Activated effector memory CD4-positive, alpha-beta T cell treated with anti-CD3 and anti-CD28 coated beads, Interleukin-2, amount 50 U/mL, for 16 hours (primary cell): ENCODE data around the gene VAT1L.
"Not testable (repeated sequence)": the region's sequence is repeated elsewhere in the genome, so short reads cannot be mapped to it uniquely, and the experiment has no call there.

Source experiments
- DNase-seq: peaks from one replicate; pipeline ENCODE4 v3.0.0-alpha.2; 2020

The VAT1L gene

DNA sequence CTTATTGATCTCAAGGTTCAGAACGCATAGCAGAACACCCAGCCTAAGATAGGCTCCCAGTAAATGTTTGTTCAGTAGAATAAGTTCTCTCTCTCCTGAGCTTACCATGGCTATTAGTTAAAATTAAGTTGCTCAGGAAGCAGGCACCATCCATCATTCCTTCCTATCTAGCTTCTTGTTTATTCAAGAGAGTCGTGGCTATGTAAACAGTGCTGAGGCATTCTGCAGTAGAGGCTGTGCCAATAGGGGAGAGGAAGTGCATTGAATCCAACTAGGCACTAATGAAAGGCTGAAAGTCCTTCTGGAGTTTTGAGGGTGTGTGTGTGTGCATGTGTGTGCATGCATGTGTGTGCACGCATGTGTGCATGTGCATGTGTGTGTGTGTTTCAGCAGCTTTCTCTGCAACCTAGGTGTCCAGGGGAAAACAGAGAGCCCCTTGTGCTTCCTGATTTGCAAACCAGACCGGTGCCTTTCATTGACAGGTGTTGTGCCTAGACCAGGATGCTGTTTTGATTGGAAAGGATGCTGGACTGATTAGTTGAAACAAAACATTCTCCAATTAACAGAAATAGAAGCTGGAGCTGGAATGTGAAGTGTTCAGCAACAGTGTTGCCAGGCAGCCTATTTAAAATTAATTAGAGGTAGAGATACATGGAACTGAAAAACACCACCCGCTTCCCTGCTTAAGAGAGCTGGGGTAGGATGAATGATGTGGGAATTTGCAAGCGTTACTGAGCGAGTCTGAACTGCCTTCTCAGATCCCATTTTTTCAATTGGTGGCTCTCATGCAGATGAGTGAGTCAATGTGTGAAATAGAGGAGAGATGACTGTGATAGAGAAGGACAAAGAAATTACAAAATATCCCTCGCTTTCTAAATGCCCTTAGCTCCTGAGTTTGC, 130.7 kb downstream of the VAT1L start:
- DNase-seq: no peak

DNA sequence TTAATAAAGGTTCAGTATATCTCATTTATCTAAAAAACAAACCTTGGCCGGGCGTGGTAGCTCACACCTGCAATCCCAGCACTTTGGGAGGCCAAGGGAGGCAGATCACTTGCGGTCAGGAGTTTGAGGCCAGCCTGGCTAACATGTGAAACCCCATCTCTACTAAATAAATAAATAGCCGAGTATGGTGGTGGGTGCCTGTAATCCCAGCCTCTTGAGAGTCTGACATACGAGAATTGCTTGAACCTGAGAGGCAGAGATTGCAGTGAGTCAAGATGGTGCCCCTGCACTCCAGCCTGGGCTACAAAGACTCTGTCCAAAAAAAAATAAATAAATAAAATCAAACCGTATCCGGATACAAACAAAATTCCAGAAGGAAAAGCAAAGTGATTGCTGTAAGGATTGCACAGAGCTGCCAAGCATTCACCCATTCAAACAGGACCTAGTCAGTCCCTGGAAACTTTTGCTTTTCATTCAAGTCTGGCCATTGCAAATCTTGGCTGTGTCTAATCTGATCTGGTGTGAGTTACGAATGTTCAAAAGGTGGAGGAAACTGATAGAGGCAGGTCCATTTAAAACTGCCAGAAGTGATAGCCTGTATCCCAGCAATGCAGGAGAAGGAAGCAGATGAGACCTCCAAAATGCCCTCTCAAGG, 131.5 kb downstream of the VAT1L start:
- DNase-seq: no peak

DNA sequence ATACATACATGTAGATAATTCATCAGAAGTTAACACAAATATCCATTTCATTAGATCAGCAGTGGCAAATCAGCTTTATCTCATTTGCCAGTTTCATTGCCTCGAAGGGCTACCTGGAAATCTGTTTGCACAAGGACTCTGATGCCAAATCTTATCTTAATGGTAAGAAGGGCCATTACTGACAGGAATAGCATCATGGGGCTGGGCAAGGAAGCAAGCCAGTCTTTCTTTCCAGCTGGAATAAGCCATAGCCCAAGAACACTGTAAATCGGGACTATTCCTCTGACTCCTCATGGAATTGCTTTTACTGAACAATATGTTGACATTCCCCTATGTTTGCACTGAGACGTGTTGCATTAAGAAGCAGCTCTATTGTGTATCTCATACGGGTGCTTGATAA, 132.6 kb downstream of the VAT1L start:
- no peak for DNase-seq

GRCh38 chr16:77922228-77922754, 133.9 kb downstream of the VAT1L start:
- no peak for DNase-seq

- DNase-seq: no peak
Measured at GRCh38 chr16:77925531-77925930, 137.2 kb downstream of the VAT1L start.

GRCh38 chr16:77928096-77928495, 139.7 kb downstream of the VAT1L start:
- no peak for DNase-seq

DNA sequence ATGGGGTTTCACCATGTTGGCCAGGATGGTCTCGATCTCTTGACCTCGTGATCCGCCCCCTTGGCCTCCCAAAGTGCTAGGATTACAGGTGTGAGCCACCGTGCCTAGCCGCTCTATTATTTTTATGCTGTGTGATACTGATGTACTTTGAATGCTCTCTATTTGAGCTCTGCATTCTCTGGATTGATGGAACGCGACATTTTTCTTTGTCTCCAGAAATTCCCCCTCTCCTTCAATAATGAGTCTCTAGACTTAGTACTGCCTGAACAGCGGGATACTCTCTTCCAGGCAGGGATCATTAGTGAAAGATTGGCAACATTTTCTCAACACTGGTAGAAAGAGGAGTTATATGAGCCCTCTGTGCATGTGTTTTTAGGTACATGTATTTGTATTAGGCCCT, 140.6 kb downstream of the VAT1L start:
- no peak for DNase-seq

GRCh38 chr16:77931058-77931457, 142.7 kb downstream of the VAT1L start:
- no peak for DNase-seq

GRCh38 chr16:77937473-77938149, 149.2 kb downstream of the VAT1L start:
- no peak for DNase-seq

DNA sequence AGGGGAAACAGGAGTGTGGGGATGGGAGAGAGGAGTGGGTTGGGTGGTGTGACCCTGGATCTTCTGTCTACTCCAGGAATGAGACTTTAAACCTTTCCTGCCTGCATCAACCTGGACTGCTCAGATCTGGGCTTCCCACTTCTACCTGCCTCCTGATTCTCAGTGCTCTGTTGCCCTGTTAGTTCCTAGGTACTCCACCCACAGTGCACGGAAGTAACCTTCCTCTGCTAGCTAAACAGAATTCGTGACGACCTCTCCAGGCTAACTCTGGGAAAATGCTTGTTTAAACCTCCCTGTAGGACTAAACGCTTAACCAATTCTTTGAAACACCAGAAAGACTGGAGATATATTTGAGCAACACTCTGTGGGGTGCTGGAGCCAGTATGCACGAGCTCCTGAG, 150.5 kb downstream of the VAT1L start:
- DNase-seq: no peak

DNA sequence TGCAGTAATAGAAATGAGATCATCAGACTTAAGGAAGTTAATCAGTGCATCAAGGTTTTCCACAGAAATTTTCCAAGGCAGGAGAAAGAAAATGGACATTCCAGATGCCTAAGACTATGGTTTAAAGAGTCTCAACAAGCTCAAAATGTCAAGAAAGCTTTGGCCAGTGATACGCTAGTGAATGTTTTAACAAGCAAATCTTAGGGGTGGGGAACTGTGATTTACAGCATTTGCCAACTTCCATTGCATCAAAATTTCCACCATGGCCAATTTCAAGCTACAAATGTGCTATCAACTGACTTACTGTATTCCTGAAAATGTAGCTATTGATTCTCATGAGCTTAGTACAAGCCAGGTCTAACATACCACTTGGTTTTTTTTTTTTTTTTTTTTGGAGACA, 151.6 kb downstream of the VAT1L start:
- DNase-seq: no peak

DNA sequence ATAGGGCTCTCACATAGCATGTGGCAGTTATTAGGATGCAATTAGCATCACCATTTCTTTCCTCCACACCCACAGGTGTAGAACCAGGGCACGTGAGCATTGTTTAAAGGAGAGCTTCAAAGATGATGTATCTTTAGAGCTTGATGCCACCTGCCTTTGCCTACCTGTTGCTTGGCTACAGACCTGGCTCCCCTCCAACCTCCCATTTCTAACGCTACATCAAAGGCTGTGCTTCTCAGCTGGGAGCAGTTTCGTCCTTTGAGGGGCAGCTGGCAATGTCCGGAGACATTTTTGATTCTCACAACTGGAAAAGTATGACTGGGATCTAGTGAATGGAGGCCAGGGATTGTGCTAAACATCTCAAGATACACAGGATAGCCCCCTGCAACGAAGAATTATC, 155.4 kb downstream of the VAT1L start:
- no peak for DNase-seq

GRCh38 chr16:77944631-77945030, 156.3 kb downstream of the VAT1L start:
- DNase-seq: no peak

DNA sequence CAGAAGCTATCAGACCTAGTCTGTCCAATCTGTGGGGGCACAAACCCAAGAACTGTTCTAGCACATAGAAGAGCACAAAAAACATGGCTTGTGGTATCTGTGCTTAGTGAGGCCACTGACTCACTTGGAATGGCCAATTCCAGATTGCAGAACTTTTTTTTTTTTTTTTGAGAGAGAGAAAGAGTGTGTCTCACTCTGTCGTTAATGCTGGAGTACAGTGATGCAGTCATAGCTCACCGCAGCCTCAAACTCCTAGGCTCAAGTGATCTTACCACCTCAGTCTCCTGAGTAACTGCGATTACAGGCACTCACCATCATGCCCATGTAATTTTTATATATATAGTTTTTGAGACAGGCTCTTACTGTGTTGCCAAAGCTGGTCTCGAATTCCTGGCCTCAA, 156.8 kb downstream of the VAT1L start:
- no peak for DNase-seq

- no peak for DNase-seq
Measured at GRCh38 chr16:77946823-77947222, 158.5 kb downstream of the VAT1L start.

DNA sequence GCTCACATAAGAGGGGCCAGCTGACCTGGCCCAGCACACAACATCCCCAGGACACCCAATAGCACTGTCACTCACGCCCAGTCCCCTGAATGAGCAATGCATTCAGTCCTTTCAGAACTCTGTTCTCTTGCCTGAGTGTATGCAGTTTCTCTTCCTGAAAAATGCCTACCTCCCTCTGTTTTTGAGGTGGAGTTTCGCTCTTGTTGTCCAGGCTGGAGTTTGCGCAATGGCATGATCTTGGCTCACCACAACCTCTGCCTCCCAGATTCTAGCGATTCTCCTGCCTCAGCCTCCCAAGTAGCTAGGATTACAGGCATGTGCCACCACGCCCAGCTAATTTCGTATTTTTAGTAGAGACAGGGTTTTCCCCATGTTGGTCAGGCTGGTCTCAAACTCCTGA, 159.2 kb downstream of the VAT1L start:
- not testable (repeated sequence) for DNase-seq

GRCh38 chr16:77948835-77949234, 160.5 kb downstream of the VAT1L start:
- DNase-seq: no peak

GRCh38 chr16:77949445-77949844, 161.1 kb downstream of the VAT1L start:
- no peak for DNase-seq

- no peak for DNase-seq
Measured at GRCh38 chr16:77951788-77952187, 163.4 kb downstream of the VAT1L start.

- no peak for DNase-seq
Measured at GRCh38 chr16:77955127-77955526, 166.8 kb downstream of the VAT1L start.

- no peak for DNase-seq
Measured at GRCh38 chr16:77956231-77956630, 167.9 kb downstream of the VAT1L start.

DNA sequence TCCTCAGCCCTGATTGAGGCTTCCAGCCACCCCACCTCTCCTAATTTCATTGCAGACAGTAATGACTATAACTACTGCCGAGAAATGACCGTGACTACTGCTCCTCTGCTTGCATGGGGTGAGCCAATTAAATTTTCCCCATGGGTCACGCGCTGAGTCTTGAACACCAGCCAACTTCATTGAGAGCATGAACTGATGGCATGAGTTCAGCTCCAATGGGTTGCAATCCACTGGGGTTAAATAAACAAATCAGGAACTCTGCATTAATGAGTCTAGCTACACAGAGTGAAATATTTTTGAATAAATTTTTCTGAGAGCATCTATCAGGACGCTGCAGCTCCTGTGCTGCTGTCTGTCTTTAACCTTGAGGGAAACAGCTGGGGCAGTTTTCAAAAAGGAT, 172.4 kb downstream of the VAT1L start:
- DNase-seq: no peak

- DNase-seq: no peak
Measured at GRCh38 chr16:77961814-77962213, 173.4 kb downstream of the VAT1L start.

DNA sequence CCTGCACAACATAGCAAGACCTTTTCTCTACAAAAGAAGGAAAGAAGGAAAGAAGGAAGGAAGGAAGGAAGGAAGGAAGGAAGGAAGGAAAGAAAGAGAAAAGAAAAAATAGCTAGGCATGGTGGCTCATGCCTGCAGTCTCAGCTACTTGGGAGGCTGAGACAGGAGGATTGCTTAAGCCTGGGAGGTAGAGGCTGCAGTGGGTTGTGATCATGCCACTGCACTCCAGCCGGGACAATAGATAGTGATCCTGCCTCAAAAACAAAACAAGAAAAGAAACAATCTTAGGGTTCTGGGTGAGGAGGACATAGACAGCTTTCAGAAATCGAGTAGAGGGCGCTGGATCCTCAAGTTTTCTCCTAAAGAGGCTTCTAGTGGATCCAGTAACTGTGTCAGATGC, 174.3 kb downstream of the VAT1L start:
- no peak for DNase-seq
